IPS-NIHi11 (cell line): ENCODE data around the gene CRACR2B.

Experiments
- DNase-seq: peaks from one replicate; pipeline ENCODE4 v3.0.0; 2012; ENCODE audit warnings: mixed read lengths, low spot score

Gene CRACR2B

GRCh38 chr11:854601-855329 lies 27.0 kb downstream of the CRACR2B start:
- no peak for DNase-seq

- no peak for DNase-seq
Observed at GRCh38 chr11:855330-855674, 27.6 kb downstream of the CRACR2B start.

GRCh38 chr11:855796-856195 lies 28.1 kb downstream of the CRACR2B start:
- no peak for DNase-seq

GRCh38 chr11:856397-856796 lies 28.7 kb downstream of the CRACR2B start:
- no peak for DNase-seq

- DNase-seq = no peak
Observed at GRCh38 chr11:858053-858761, 30.5 kb downstream of the CRACR2B start.

GRCh38 chr11:858762-859339 lies 31.1 kb downstream of the CRACR2B start:
- DNase-seq = no peak

- peak; percentile 76 for DNase-seq
Observed at GRCh38 chr11:859394-860131, 31.8 kb downstream of the CRACR2B start.

GRCh38 chr11:860234-861104 lies 32.8 kb downstream of the CRACR2B start:
- DNase-seq = no peak

GRCh38 chr11:861105-861479 lies 33.4 kb downstream of the CRACR2B start:
- no peak for DNase-seq

GRCh38 chr11:862081-862661 lies 34.5 kb downstream of the CRACR2B start:
- peak; percentile 64 for DNase-seq

- no peak for DNase-seq
Observed at GRCh38 chr11:862696-863022, 34.9 kb downstream of the CRACR2B start.

- DNase-seq = no peak
Observed at GRCh38 chr11:863023-863909, 35.5 kb downstream of the CRACR2B start.

GRCh38 chr11:863910-864827 lies 36.5 kb downstream of the CRACR2B start:
- DNase-seq = no peak

- no peak for DNase-seq
Observed at GRCh38 chr11:864898-865297, 37.2 kb downstream of the CRACR2B start.

GRCh38 chr11:865462-866430 lies 38.0 kb downstream of the CRACR2B start:
- no peak for DNase-seq

- no peak for DNase-seq
Observed at GRCh38 chr11:866481-866880, 38.8 kb downstream of the CRACR2B start.

GRCh38 chr11:867856-868358 lies 40.2 kb downstream of the CRACR2B start:
- DNase-seq = no peak

- DNase-seq = no peak
Observed at GRCh38 chr11:868394-868793, 40.7 kb downstream of the CRACR2B start.
